ENCODE data around the gene SYTL3. TPM values are rescaled to one million over a fixed set of nuclear protein-coding genes. Genes with fewer than 3 reads are reported as not detected.

SYTL3 gene
- total and polyA plus RNA-seq, 2 donors (not counting 1 experiment from before 2014, with no cell fraction given) = 1.1 to 5.4 TPM

DNA sequence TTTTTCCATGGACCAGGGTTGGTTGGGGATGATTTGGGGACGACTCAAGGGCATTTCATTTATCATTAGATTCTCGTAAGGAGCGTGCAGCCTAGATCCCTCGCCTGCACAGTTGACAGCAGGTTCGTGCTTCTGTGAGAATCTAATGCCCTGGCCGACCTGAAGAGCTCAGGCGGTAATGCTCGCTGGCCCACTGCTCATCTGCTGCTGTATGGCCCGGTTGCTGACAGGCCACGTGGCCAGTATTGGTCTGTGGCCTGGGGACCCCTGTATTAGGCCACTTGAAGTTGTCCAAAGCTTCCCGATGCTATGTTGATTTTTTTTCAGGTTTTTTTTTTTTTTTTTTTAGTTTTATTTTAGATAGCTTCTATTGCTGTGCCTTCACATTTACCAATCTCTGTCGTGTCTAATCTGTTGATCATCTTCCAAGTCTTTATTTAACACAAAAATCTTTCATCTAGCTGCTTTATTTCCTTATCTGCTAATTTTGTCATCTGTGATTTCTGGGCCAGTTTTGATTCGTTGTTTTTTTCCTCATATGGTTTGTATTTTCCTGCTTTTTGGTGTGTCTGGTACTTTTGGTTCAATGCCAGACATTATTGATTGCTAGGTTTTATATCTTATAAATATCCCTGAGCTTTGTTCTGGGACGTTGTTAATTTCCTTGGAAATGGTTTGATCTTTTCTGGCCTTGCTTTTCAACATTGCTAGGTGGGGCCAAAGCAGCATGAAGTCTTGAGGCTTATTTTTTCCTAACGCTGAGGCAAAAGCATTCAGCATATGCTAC is 46.4 kb upstream of the SYTL3 start:
- H3K4me3 ChIP-seq (ENCODE audit: control extremely low read depth in 1 of 5, extremely low read depth in 1 of 5, insufficient read depth in 1 of 5, low read depth in 2 of 5, low read length in 4 of 5) = no peak overlapping the region
- no peak overlapping the region for H3K27ac ChIP-seq (ENCODE audit: low read length in 2 of 2)
- no peaks in the 10 kb centered on the region for H3K4me1 ChIP-seq (ENCODE audit: control insufficient read depth in 2 of 2, insufficient read depth in 2 of 2, low read length in 2 of 2)
- peaks cover 0 to 5% (median 0%) of the 10 kb centered on the region in 3 donors for H3K9me3 ChIP-seq (ENCODE audit: control extremely low read depth in 1 of 3, control insufficient read depth in 2 of 3, insufficient read depth in 1 of 3, low read length in 2 of 3)
- no peak overlapping the region for H2AFZ ChIP-seq (ENCODE audit: insufficient read depth, low read depth, low read length, poor library complexity, severe bottlenecking)
- Mint-ChIP-seq H3K4me3 (no peak overlapping the region), H3K27ac (no peak overlapping the region), H3K9me3 (ENCODE audit: insufficient read depth) (no peaks in the 10 kb centered on the region), H3K4me1 (no peaks in the 10 kb centered on the region), H3K27me3 (no peaks in the 10 kb centered on the region)
- peaks cover 5% of the 10 kb centered on the region for H4K20me1 ChIP-seq (ENCODE audit: control insufficient read depth, insufficient read depth, low read length, poor library complexity, severe bottlenecking)
- H3K4me2 ChIP-seq (replicated peaks; ENCODE audit: low read depth, low read length, poor library complexity, severe bottlenecking) = no peak overlapping the region
- TF ChIP-seq EZH2 (IDR thresholded peaks at IDR 0.05; ENCODE audit: borderline replicate concordance, insufficient read depth, low read depth, low read length, poor library complexity, severe bottlenecking) = no peak
- TF ChIP-seq CTCF (IDR thresholded peaks at IDR 0.05) = no peak
- ChIA-PET POLR2A (no interaction called here), CTCF (interaction anchor here (0.8 to 6.7 kb wide), 5 partner anchors 8 to 396 kb away, joined by 3 to 86 read pairs (median 5); no protein-coding TSS in a partner anchor)
- H3K9ac ChIP-seq (ENCODE audit: low read length) = no peak overlapping the region
- 98% methylated on average over 11 of the region's 15 CpGs for WGBS (ENCODE audit: insufficient coverage)
- H3K36me3 ChIP-seq (replicated peaks in 1 of 2; ENCODE audit: control extremely low read depth in 1 of 2, control insufficient read depth in 1 of 2, extremely low read depth in 1 of 2, insufficient read depth in 2 of 2, low read length in 1 of 2) = peaks cover 0 to 26% of the 10 kb centered on the region in 2 experiments
- intact Hi-C loops (cut with micrococcal nuclease) = no loop called here
- H3K27me3 ChIP-seq (replicated peaks in 1 of 4; ENCODE audit: control extremely low read depth in 1 of 4, control insufficient read depth in 3 of 4, insufficient read depth in 4 of 4, low read length in 3 of 4) = no peaks in the 10 kb centered on the region
- H3K79me2 ChIP-seq (ENCODE audit: control insufficient read depth, insufficient read depth, low read length) = no peaks in the 10 kb centered on the region
- ATAC-seq (ENCODE audit: low read depth) (no peak), DNase-seq (no peak)

GRCh38 chr6:158604048-158604406 is 45.8 kb upstream of the SYTL3 start:
- Mint-ChIP-seq H3K4me3 (no peak overlapping the region), H3K27me3 (no peaks in the 10 kb centered on the region), H3K4me1 (no peaks in the 10 kb centered on the region), H3K27ac (no peak overlapping the region), H3K9me3 (ENCODE audit: insufficient read depth) (no peaks in the 10 kb centered on the region)
- Histone ChIP-seq H4K20me1 (ENCODE audit: control insufficient read depth, insufficient read depth, low read length, poor library complexity, severe bottlenecking) (peaks cover 5% of the 10 kb centered on the region), H3K79me2 (ENCODE audit: control insufficient read depth, insufficient read depth, low read length) (no peaks in the 10 kb centered on the region), H3K9me3 (ENCODE audit: control extremely low read depth in 1 of 3, control insufficient read depth in 2 of 3, insufficient read depth in 1 of 3, low read length in 2 of 3) (peaks cover 0 to 5% (median 0%) of the 10 kb centered on the region in 3 donors), H3K4me1 (ENCODE audit: control insufficient read depth in 2 of 2, insufficient read depth in 2 of 2, low read length in 2 of 2) (no peaks in the 10 kb centered on the region), H3K4me2 (replicated peaks; ENCODE audit: low read depth, low read length, poor library complexity, severe bottlenecking) (no peak overlapping the region), H3K27ac (ENCODE audit: low read length in 2 of 2) (no peak overlapping the region), H3K27me3 (replicated peaks in 1 of 4; ENCODE audit: control extremely low read depth in 1 of 4, control insufficient read depth in 3 of 4, insufficient read depth in 4 of 4, low read length in 3 of 4) (no peaks in the 10 kb centered on the region), H3K4me3 (ENCODE audit: control extremely low read depth in 1 of 5, extremely low read depth in 1 of 5, insufficient read depth in 1 of 5, low read depth in 2 of 5, low read length in 4 of 5) (no peak overlapping the region), H3K36me3 (replicated peaks in 1 of 2; ENCODE audit: control extremely low read depth in 1 of 2, control insufficient read depth in 1 of 2, extremely low read depth in 1 of 2, insufficient read depth in 2 of 2, low read length in 1 of 2) (peaks cover 0 to 29% of the 10 kb centered on the region in 2 experiments), H2AFZ (ENCODE audit: insufficient read depth, low read depth, low read length, poor library complexity, severe bottlenecking) (no peak overlapping the region), H3K9ac (ENCODE audit: low read length) (no peak overlapping the region)
- 100% methylated on average over 5 of the region's 6 CpGs for WGBS (ENCODE audit: insufficient coverage)
- intact Hi-C loops (cut with micrococcal nuclease) = no loop called here
- no peak for DNase-seq
- no peak for ATAC-seq (ENCODE audit: low read depth)
- no peak for TF ChIP-seq EZH2 (IDR thresholded peaks at IDR 0.05; ENCODE audit: borderline replicate concordance, insufficient read depth, low read depth, low read length, poor library complexity, severe bottlenecking)
- ChIA-PET CTCF (interaction anchor here (0.7 to 6.7 kb wide), 9 partner anchors 9 to 396 kb away, joined by 3 to 86 read pairs (median 6); partner anchors contain the start of gene DYNLT1), POLR2A (no interaction called here)

All from B cell (primary cell).